ENCODE data around the gene ANKRD20A1.
"Not testable (repeated sequence)": the region's sequence is repeated elsewhere in the genome, so short reads cannot be mapped to it uniquely, and the experiment has no call there.

ANKRD20A1 gene

DNA sequence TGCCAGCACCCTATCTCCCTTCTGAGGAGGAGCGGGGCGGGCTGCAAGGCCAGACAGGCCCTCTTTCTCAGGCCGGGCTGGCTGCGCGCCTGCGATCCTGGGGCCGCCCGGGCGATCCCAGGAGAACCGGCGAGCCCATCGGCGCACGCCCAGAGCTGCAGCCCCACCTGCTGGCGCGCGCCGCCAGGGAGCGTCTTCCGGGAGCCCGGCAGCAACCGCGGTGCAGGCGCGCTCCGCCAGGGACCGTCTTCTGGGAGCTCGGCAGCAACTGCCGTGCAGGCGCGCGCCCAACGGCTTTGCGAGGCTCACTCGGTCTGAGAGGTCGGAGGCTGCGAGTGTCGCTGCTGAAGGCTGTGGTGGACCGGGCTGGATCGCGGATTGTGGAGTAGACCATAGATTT lies at the start of gene ANKRD20A1:
TSS of gene ANKRD20A1 (plus strand) at position 61 of the 400 bp plus-strand sequence. CDS start 496 bp downstream, outside the sequence.
- FAIRE-seq = not testable (repeated sequence)

- not testable (repeated sequence) for FAIRE-seq
Observed at GRCh38 chr9:67832088-67832487, 26.6 kb upstream of the ANKRD20A1 start.

Measured in G401.6 (cell line).